HG03460 (cell line): ENCODE measurements around the gene KLF3.

Experiments used
- ATAC-seq: cut with Tn5 transposase; IDR thresholded peaks from one replicate; pipeline ENCODE4 v1.9.1; 2021; ENCODE audit not compliant: unreplicated experiment

Gene KLF3

GRCh38 chr4:38654273-38654672, 9.7 kb upstream of the KLF3 start:
- no peak for ATAC-seq

- ATAC-seq, result no peak
Measured at GRCh38 chr4:38656111-38656510, 7.9 kb upstream of the KLF3 start.

DNA sequence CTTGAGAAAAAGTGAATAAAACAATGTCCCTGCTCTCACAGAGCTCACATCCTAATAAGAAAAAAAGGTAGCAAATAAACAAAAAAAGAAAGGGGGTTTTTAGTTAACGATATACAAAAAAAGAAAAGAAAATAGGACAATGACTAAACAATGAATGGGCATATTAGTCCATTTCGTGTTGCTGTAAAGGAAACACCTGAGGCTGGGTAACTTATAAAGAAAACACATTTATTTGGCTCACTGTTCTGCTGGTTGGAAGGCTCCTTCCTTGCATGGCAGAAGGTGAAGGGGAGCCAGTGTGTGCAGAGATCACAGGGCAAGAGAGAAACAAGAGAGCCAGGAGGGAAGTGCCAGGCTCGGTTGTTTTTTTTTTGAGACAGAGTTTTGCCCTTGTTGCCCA, 4.7 kb upstream of the KLF3 start:
- ATAC-seq, result no peak

GRCh38 chr4:38660838-38661237, 3.2 kb upstream of the KLF3 start:
- ATAC-seq, result no peak

DNA sequence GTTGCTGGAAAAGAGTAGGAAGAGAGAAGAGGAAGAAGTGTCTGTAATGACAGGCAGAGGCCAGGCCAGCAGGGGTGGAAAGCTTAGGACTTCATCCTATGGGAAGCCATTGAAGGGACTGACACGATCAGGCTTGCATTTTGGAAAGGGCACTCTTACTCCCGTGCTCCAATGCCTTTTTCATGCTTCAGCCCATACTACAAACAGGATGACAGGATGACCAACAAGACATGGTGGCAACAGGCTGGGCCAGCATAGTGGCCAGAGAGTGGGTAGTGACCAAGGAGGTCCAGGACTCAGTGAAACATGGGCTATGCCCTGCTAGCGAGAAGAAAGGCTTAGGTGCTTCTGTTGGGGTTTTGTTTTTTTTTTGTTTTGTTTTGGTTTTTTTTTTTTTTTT, 2.6 kb upstream of the KLF3 start:
- no peak for ATAC-seq

DNA sequence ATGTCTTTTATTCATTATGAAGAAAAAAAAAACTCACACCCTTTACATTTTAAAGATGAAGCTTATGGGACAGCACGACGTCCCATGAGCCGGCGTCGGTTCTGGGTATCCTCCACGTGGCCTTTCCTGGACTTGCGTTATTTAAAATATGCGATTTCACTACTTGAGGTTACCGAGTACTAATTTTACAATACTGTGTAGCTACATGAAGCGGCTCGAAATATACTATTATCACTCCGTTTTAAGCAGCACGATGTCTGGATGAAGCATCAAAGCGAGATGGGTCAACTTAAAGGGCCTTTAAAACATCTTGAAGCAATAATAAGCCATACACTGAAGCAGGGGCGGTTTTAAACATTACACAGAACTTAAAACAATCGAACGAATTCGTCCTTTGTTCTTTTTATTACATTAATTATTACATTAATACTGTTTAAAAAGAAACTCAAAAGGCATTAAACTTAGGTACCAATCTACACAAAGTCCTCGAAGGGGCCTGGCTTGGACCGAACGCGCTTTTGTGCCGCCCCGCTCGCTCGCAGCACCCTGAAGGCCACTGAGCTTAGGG, 1.4 kb upstream of the KLF3 start:
- ATAC-seq, result no peak

DNA sequence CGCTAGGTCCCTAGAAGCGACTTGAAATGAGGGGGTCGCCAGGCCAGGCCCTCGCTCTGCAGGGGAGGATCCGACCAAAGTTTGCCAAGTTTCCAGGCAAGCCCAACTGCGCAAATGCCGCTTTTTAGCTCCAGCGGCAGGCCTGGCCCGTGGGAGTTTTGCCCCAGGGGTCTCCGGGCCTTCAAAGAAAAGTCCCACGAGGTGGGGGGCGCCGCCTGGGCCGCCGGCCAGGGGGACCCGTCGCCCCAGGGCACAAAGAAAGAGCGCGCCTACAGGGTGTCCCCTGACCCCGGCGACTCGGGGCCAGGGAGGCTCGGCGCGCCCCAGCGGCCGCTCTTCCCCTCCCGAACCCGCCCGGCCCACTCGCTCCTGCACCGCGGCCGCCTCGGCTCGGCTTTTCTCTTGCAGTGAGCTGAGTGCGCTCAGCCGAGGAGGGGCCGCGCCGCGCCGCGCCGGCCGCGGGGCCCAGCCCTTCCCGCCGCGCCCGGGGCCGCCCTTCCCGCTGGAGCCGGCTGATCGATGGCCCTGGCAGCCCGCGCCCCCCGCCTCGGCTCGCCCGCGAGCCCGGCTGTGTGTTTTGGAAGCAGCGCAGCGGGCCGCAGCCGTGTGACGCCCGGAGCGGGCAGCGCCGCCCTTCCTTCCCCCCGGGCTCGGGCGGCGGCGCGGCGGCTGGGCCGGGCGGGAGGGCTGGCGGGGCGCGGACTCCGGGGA, 754 bp upstream of the KLF3 start:
- peak; percentile 38 for ATAC-seq

- no peak for ATAC-seq
Measured at GRCh38 chr4:38664706-38665401, 855 bp downstream of the KLF3 start.

DNA sequence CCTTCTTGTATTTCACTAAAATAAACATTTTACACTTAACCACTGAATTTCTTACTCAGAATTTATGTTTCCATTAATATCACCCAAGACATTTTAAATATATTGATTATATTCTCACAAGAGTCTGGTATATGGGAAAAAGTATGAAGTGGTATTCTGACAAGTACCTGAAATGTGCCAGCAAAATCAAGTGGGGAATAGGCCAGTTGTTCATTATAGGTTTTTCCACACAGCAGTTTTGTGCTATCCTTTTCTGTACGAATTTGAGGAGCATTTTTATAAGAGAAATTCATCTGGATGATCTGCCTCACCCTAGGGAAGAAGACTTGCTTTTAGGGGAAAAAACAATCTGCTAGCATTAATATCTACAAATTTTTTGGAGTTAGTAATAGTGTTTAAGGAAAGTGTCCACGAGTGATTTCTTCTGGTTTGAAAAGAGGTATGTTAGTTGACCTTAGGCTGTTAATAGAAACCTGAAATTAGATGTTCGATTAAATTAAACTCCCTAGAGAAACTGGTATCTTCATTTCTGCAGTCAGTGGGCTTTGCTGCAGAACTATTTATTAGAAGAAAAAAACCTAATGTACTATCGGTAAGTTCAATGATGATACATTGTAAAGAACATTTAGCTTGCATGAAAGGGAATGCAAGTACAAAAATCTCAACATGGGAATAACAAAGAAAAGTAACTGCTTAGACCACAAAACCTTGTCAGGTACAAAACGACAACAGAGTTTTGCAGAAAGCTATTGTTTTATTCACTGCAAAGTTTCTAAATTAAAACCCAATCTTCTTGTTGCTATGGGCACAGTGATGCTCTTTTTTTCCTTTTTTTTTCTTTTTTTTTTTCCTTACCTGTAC, 1.8 kb downstream of the KLF3 start:
- no peak for ATAC-seq

DNA sequence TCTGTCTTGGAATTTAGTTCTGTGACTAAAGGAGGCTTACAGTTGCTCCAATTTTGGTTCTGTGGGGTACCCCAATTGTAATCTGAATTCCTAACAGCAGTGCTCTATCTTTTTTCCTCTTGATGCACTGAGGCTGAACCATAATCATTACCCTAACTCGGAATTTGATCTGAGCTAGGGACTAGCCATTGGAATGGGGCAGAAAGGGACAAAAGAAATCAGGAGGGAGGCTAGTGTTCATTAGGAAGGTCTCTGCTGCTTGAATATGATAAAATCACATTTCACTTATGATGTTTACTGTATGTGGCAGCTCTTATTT, 2.7 kb downstream of the KLF3 start:
- no peak for ATAC-seq

GRCh38 chr4:38667085-38667893, 3.3 kb downstream of the KLF3 start:
- no peak for ATAC-seq

DNA sequence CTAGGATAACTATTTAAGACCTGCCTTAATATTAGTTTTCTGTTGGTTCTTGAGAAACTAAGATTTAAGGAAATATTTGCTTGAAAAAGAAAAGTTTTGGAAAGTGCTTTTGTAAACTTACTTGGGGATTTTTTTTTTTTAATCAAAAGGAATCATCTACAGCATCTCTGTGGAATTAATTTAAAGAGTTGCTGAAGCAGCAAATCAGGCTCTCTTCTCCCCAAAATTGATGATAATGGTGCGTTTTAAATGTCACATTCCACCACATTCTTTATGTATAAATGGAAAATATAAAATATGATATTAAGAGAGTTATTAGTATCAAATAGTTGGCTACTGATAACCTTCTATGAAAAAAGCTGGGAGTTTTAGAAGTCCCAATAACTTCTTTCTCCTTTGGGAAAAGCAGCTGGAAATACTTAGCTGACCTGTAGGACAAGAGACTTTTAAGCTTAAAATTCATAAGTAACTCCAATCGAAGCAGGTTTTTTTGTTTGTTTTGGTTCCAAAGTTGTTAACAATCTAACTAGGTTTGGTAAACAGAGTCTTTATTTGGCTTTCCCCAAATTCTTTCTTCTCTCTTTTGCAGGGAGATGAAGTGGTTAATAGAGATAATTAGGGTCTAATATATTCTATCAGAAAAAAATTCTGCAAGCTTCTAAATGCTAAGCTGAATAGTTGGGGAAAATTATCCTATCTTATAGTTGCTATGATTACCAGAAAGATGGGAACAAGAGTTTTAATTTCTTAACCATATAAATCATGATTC, 4.4 kb downstream of the KLF3 start:
- ATAC-seq, result no peak

- ATAC-seq, result no peak
Measured at GRCh38 chr4:38669208-38669607, 5.2 kb downstream of the KLF3 start.

GRCh38 chr4:38670109-38670901, 6.3 kb downstream of the KLF3 start:
- ATAC-seq, result no peak

- ATAC-seq, result no peak
Measured at GRCh38 chr4:38670939-38671591, 7.1 kb downstream of the KLF3 start.

DNA sequence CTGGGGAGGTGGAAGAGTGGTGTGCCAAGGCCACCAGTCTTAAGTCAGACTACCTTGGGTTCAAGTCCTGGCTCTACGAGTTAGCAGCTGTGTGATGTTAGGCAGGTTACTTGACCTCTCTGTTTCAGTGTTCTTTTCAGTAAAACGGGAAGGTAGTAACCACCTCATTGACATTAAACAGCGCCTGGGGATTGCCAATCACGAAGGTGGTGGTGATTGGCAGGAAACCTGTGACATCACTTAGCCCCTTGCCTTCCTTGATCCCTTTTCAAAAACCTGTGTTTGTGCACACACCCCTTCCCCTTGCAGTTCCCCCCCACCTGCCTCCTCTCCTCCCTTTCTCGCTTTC, 7.6 kb downstream of the KLF3 start:
- no peak for ATAC-seq

GRCh38 chr4:38672074-38672396, 8.0 kb downstream of the KLF3 start:
- no peak for ATAC-seq

DNA sequence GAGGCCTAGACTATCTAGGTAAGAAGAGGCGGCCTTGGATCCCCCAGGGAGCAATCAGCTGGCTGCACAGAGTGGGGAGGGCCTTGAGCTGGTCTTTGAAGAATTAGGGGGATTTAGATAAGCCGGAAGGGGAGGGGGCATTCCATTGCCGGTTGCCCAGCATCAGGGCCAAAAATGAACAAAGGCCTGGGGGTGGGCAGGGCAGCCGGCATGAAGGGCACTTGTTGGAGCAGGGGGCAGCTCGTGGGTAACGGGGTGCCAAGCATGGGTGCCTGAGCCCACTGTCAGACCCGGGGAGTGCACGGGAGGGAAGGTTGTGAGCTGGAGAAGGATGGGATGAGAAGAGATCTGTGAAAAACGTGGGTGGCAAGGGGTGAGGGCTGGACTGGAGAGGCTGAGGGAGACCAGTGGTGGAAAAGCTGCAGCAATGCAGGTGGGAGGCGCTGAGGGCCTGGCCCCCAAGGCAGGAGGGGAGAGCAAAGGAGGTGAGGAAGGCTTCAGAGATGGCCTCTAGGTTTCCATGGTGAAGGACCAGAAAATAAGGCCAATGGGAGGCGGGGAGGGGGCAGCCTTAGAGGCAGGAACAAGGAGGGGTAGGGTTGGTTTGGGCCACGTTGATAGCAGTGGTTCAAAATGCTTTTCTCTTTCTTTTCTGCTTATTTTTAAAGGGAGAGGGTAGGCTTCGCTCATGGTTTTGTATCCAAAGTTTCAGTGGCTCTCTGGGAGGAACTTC, 8.6 kb downstream of the KLF3 start:
- ATAC-seq, result no peak
